Astrocyte (in vitro differentiated cells and primary cell): Measurements from ENCODE around the gene PLA2G6. TPM values are rescaled to one million over a fixed set of nuclear protein-coding genes. Genes with fewer than 3 reads are reported as not detected.

Experiments
- DNase-seq: peaks from one replicate; pipeline ENCODE4 v3.0.0-alpha.2; 2010; ENCODE audit warnings: low read depth
- FAIRE-seq: peaks from 2 replicates; lab custom pipeline; 2011; peaks lifted over from hg19 to GRCh38; lab: Jason Lieb, UNC
- H2AFZ ChIP-seq: 2 replicates; pipeline ENCODE4 v1.6.0; 2012; ENCODE audit warnings: low read depth, low read length, inconsistent platforms
- H3K27ac ChIP-seq: 2 replicates; pipeline ENCODE4 v1.5.1; 2011; ENCODE audit warnings: low read depth, low read length, inconsistent platforms
- H3K27me3 ChIP-seq: 2 replicates; pipeline ENCODE4 v1.6.0; 2011; ENCODE audit warnings: low read length, inconsistent platforms; ENCODE audit not compliant: insufficient read depth
- H3K36me3 ChIP-seq: 2 replicates; pipeline ENCODE4 v1.5.1; 2011; ENCODE audit warnings: low read length, inconsistent platforms; ENCODE audit not compliant: insufficient read depth
- H3K4me1 ChIP-seq: 2 replicates; pipeline ENCODE4 v1.5.1; 2011; ENCODE audit warnings: low read length, inconsistent platforms; ENCODE audit not compliant: insufficient read depth
- H3K4me2 ChIP-seq: 2 replicates; pipeline ENCODE4 v1.6.0; 2012; ENCODE audit warnings: low read length, inconsistent platforms
- H3K4me3 ChIP-seq: 2 replicates; pipeline ENCODE4 v1.5.1; 2011; ENCODE audit warnings: low read depth, mild to moderate bottlenecking, low read length, inconsistent platforms; ENCODE audit not compliant: insufficient read depth
- H3K79me2 ChIP-seq: 2 replicates; pipeline ENCODE4 v1.6.0; 2012; ENCODE audit warnings: mild to moderate bottlenecking, low read length, inconsistent platforms; ENCODE audit not compliant: insufficient read depth
- H3K9ac ChIP-seq: 2 replicates; pipeline ENCODE4 v1.6.0; 2012; ENCODE audit warnings: mild to moderate bottlenecking, low read length, inconsistent platforms
- H3K9me3 ChIP-seq: 2 replicates; pipeline ENCODE4 v1.5.1; 2012; ENCODE audit warnings: low read depth, mild to moderate bottlenecking, low read length, inconsistent platforms; ENCODE audit not compliant: insufficient read depth
- H4K20me1 ChIP-seq: 2 replicates; pipeline ENCODE4 v1.6.0; 2012; ENCODE audit warnings: low read length, inconsistent platforms; ENCODE audit not compliant: insufficient read depth
- H3K27ac Mint-ChIP-seq: one replicate; pipeline ENCODE4 v1.8.0; 2021; ENCODE audit warnings: mild to moderate bottlenecking, mixed read lengths; ENCODE audit not compliant: unreplicated experiment
- H3K27me3 Mint-ChIP-seq: one replicate; pipeline ENCODE4 v1.8.0; 2021; ENCODE audit warnings: low read depth, mixed read lengths; ENCODE audit not compliant: unreplicated experiment
- H3K36me3 Mint-ChIP-seq: one replicate; pipeline ENCODE4 v1.8.0; 2021; ENCODE audit warnings: low read depth, mixed read lengths; ENCODE audit not compliant: unreplicated experiment
- H3K4me1 Mint-ChIP-seq: one replicate; pipeline ENCODE4 v1.8.0; 2021; ENCODE audit warnings: low read depth, mixed read lengths; ENCODE audit not compliant: unreplicated experiment
- H3K4me3 Mint-ChIP-seq: one replicate; pipeline ENCODE4 v1.8.0; 2021; ENCODE audit warnings: mild to moderate bottlenecking, moderate library complexity, mixed read lengths; ENCODE audit not compliant: unreplicated experiment
- H3K9me3 Mint-ChIP-seq: one replicate; pipeline ENCODE4 v1.8.0; 2021; ENCODE audit warnings: mild to moderate bottlenecking, mixed read lengths; ENCODE audit not compliant: unreplicated experiment
- EZH2 ChIP-seq: IDR thresholded peaks from 2 replicates; pipeline ENCODE4 v1.6.1; 2012; ENCODE audit warnings: mild to moderate bottlenecking, low read length, inconsistent platforms; ENCODE audit not compliant: insufficient read depth
- total RNA-seq: library from RNA; stranded (reverse); gene quantifications from 2 replicates; pipeline ENCODE4 v1.2.1, GENCODE V29; 2021
- TF ChIP-seq, protein P1 (sequence below): IDR thresholded peaks from 2 replicates; pipeline ENCODE4 v1.5.1; 2011; ENCODE audit warnings: low read depth, mild to moderate bottlenecking, inconsistent platforms, low read length, moderate library complexity; ENCODE audit not compliant: insufficient read depth

The PLA2G6 gene
- total RNA-seq, 1 donor from 2014 or later: 10.0 TPM

DNA sequence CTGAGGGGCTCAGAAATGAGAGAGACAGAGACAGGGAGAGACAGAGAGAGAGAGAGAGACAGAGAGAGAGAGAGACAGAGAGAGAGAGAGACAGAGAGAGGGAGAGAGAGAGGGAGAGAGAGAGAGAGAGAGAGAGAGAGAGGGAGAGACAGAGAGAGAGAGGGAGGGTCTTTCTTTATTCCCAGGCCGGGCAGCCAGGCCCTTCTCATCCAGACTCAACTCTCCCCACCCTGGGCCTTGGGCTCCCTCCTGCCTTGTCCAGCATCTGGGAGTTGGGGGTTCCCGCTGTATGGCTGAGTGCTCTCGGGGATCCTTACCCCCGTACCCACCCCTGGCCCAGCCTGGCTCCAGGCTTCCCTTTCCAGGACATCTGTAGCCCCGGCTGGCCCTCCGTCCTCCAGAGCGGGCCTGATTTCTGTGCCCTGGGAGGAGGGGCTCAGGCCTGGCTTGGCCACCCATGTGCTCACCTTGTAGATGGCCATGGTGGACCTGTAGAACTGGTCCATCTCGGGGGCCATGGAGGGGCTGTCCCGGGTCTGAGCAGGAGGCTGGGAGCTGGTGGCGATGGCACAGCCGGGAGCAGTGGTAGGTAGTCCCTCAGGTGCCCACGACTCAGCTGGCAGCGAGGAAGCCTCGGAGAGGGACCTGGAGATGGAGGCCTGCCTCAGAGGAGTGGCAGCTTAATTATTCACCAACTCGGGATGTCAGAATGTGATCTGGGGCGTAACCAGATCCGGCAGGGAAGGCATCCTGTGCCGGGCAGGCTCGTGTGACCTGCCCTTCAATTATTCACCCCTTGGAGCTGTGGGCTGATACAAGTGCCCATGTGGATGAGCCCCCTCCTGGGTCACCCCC is 71.4 kb downstream of the PLA2G6 start, which contains the start of gene BAIAP2L2:
Gene BAIAP2L2, minus strand, starts transcription at position 677 of the 855 bp plus-strand sequence. Its CDS starts 159 bp downstream, at position 518.
- DNase-seq: no peak
- no peaks in the 10 kb centered on the region for H3K4me1 Mint-ChIP-seq
- Histone ChIP-seq H2AFZ (no peak within 1 kb of the TSS), H3K4me2 (no peak within 1 kb of the TSS), H3K27ac (no peak within 1 kb of the TSS), H3K4me3 (no peak within 1 kb of the TSS), H3K79me2 (no peaks in the 10 kb centered on the region), H3K27me3 (no peaks in the 10 kb centered on the region), H3K9ac (no peak within 1 kb of the TSS), H3K36me3 (no peaks in the 10 kb centered on the region), H3K4me1 (no peaks in the 10 kb centered on the region), H4K20me1 (no peaks in the 10 kb centered on the region), H3K9me3 (no peaks in the 10 kb centered on the region)
- peaks cover 10% of the 10 kb centered on the region for H3K27me3 Mint-ChIP-seq
- no peak within 1 kb of the TSS for H3K27ac Mint-ChIP-seq
- H3K9me3 Mint-ChIP-seq: no peaks in the 10 kb centered on the region
- TF ChIP-seq, protein P1, sequence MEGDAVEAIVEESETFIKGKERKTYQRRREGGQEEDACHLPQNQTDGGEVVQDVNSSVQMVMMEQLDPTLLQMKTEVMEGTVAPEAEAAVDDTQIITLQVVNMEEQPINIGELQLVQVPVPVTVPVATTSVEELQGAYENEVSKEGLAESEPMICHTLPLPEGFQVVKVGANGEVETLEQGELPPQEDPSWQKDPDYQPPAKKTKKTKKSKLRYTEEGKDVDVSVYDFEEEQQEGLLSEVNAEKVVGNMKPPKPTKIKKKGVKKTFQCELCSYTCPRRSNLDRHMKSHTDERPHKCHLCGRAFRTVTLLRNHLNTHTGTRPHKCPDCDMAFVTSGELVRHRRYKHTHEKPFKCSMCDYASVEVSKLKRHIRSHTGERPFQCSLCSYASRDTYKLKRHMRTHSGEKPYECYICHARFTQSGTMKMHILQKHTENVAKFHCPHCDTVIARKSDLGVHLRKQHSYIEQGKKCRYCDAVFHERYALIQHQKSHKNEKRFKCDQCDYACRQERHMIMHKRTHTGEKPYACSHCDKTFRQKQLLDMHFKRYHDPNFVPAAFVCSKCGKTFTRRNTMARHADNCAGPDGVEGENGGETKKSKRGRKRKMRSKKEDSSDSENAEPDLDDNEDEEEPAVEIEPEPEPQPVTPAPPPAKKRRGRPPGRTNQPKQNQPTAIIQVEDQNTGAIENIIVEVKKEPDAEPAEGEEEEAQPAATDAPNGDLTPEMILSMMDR: no peak
- TF ChIP-seq EZH2: no peak
- no peak within 1 kb of the TSS for H3K4me3 Mint-ChIP-seq
- no peak for FAIRE-seq
- H3K36me3 Mint-ChIP-seq: peaks cover 3% of the 10 kb centered on the region

DNA sequence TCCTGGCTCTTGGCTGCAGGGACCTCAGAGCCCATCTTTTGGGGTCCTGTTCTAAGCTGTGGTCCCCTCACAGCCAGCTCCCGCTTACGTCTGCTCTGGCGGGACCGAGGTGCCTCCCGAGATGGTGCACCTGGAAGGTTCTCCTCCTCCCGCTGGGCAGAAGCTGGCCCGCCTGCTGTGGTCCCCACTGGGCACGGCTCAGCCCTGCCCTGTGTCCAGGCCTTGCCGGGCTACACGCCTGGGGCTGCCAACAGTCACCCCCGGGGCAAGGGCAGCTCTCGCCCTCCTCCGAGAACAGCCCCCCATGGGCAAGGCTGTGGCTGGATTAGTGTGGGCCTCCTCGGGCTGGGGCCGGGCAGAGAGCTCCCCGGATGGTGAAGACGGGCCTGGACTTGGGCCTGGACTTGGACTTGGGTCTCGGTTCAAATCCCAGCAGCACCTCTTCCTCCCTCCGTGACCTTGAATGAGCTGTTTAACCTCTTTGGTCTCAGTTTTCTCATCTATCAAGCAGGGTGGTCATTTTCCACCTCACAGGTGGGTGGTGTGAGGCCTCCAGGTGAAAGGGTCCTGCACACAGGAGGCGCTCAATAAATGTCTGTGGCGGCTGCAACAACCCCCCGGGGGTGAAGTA is 72.1 kb downstream of the PLA2G6 start:
- Histone ChIP-seq H3K4me2 (no peak overlapping the region), H3K4me3 (no peak overlapping the region), H3K36me3 (no peaks in the 10 kb centered on the region), H3K27me3 (no peaks in the 10 kb centered on the region), H3K4me1 (no peaks in the 10 kb centered on the region), H3K9me3 (no peaks in the 10 kb centered on the region), H4K20me1 (no peaks in the 10 kb centered on the region), H3K79me2 (no peaks in the 10 kb centered on the region), H2AFZ (no peak overlapping the region), H3K9ac (no peak overlapping the region), H3K27ac (no peak overlapping the region)
- Mint-ChIP-seq H3K27me3 (peaks cover 8% of the 10 kb centered on the region), H3K4me3 (no peak overlapping the region), H3K27ac (no peak overlapping the region), H3K36me3 (peaks cover 3% of the 10 kb centered on the region), H3K4me1 (no peaks in the 10 kb centered on the region), H3K9me3 (no peaks in the 10 kb centered on the region)
- no peak for TF ChIP-seq EZH2
- TF ChIP-seq, protein P1: no peak
- no peak for DNase-seq
- no peak for FAIRE-seq
